Neural cell (in vitro differentiated cells): ENCODE data around the gene UVRAG.

Experiments
- EZH2 ChIP-seq: fragments of 200-600, 300-800 bp; shearing (Covaris generic), sonication (generic); IDR thresholded peaks from 2 replicates; pipeline ENCODE4 v1.6.1; 2014; ENCODE audit warnings: antibody characterized with exemption, low read length, borderline replicate concordance, mild to moderate bottlenecking; ENCODE audit not compliant: insufficient read depth, poor library complexity, severe bottlenecking
- POLR2AphosphoS5 ChIP-seq: IDR thresholded peaks from 2 replicates; pipeline ENCODE4 v1.6.1; 2012
- SMC3 ChIP-seq: fragments of 450-650 bp; conservative IDR thresholded peaks from 2 replicates; pipeline ENCODE4 v1.6.1; 2014; ENCODE audit warnings: antibody characterized with exemption, mild to moderate bottlenecking, moderate library complexity; ENCODE audit not compliant: poor library complexity
- TAF1 ChIP-seq: IDR thresholded peaks from 2 replicates; pipeline ENCODE4 v1.6.1; 2012; ENCODE audit warnings: low read depth
- TF ChIP-seq, protein P1 (sequence below): fragments of 450-650 bp; IDR thresholded peaks from 2 replicates; pipeline ENCODE4 v1.5.1; 2014; ENCODE audit warnings: antibody characterized with exemption, mild to moderate bottlenecking, moderate library complexity; ENCODE audit not compliant: poor library complexity, severe bottlenecking

DNA sequence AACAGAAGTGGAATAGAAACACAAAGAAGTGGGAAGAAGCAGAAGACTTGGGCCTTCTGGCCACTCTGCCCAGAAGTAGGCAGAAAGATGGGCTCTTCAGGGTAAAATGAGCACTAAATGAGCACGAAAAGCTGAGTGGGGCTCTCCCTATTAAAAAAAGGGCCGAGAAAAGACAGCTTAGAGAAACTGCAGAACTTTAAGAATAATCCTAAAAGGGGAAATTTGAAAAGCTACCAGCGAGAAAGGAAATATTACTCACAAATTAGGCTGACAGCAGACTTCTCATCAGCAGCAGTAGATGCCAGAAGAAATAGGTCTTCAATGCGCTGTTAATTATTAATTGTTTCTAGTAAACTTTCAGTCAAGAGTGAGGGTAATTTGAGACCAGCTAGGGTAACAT, 78.2 kb downstream of the UVRAG start:
- TF ChIP-seq EZH2: no peak
- TF ChIP-seq, protein P1, sequence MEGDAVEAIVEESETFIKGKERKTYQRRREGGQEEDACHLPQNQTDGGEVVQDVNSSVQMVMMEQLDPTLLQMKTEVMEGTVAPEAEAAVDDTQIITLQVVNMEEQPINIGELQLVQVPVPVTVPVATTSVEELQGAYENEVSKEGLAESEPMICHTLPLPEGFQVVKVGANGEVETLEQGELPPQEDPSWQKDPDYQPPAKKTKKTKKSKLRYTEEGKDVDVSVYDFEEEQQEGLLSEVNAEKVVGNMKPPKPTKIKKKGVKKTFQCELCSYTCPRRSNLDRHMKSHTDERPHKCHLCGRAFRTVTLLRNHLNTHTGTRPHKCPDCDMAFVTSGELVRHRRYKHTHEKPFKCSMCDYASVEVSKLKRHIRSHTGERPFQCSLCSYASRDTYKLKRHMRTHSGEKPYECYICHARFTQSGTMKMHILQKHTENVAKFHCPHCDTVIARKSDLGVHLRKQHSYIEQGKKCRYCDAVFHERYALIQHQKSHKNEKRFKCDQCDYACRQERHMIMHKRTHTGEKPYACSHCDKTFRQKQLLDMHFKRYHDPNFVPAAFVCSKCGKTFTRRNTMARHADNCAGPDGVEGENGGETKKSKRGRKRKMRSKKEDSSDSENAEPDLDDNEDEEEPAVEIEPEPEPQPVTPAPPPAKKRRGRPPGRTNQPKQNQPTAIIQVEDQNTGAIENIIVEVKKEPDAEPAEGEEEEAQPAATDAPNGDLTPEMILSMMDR: no peak
- TF ChIP-seq TAF1: no peak
- no peak for TF ChIP-seq POLR2AphosphoS5
- no peak for TF ChIP-seq SMC3
